Stimulated activated naive CD8-positive, alpha-beta T cell treated with anti-CD3 and anti-CD28 coated beads, Interleukin-15, Interleukin-2, amounts not matched to agents 100 ng/mL and 50 ng/mL, for 24 hours (primary cell): ENCODE data around the gene MRPS11.
"Not testable (repeated sequence)": the region's sequence is repeated elsewhere in the genome, so short reads cannot be mapped to it uniquely, and the experiment has no call there.

Source experiments
- H3K27ac Mint-ChIP-seq: one replicate; pipeline ENCODE4 v1.8.0; 2021; ENCODE audit warnings: mild to moderate bottlenecking, mixed read lengths
- H3K27me3 Mint-ChIP-seq: one replicate; pipeline ENCODE4 v1.8.0; 2021; ENCODE audit warnings: mixed read lengths
- H3K36me3 Mint-ChIP-seq: one replicate; pipeline ENCODE4 v1.8.0; 2021; ENCODE audit warnings: low read depth, mixed read lengths
- H3K4me1 Mint-ChIP-seq: one replicate; pipeline ENCODE4 v1.8.0; 2021; ENCODE audit warnings: low read depth, mixed read lengths
- H3K4me3 Mint-ChIP-seq: one replicate; pipeline ENCODE4 v1.8.0; 2021; ENCODE audit warnings: mild to moderate bottlenecking, mixed read lengths
- H3K9me3 Mint-ChIP-seq: one replicate; pipeline ENCODE4 v1.8.0; 2021; ENCODE audit warnings: mixed read lengths

Gene MRPS11

DNA sequence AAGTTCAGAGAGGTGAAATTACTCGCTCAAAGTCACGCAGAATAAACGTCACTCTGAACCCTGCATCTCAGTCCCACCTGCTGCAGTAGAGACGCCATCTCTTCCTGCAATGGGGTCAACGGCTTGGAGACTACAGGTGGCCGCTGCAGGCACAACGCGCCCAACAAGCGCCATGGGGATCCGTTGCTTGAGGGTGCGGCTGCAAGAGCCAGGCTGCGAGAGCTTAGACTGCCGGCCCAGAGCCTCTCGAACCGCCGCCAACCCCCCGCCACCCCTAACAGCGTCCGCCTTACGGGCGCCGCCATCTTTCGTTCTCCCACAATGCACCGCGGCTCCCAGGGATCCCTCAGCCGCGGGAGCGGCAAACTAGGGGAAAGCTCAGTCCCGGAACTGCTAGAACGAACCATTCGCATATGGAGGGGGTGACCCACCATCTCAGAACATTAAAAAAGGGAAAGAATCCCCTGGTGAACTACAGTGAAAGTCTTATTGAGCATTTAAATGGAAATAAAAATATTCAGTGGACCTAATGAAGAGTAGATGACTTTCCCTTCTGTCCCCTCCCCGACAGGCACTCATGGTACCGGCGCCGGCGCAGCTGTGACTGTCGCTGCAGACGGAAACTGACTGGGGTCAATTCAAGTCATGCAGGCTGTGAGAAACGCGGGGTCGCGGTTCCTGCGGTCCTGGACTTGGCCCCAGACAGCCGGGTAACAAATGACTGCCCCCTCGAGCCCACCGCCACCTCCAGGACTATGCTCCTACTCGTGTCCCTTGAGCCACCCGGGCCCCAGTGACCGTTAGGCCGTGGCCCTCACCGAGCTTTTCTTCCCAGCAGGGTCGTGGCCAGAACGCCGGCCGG lies at the start of gene MRPS11, which contains the start of gene MRPL46:
Gene MRPS11 (plus strand): TSS at position 636 of the 862 bp plus-strand sequence. CDS start 10 bp downstream, at position 646.
Gene MRPL46 (minus strand): TSS at position 316 of the 862 bp plus-strand sequence. CDS start 11 bp downstream, at position 305.
- no peak within 1 kb of the TSS for H3K4me3 Mint-ChIP-seq
- peaks cover 32% of the 10 kb centered on the region for H3K4me1 Mint-ChIP-seq
- no peaks in the 10 kb centered on the region for H3K9me3 Mint-ChIP-seq
- H3K36me3 Mint-ChIP-seq, result peaks cover 38% of the 10 kb centered on the region
- H3K27me3 Mint-ChIP-seq, result no peaks in the 10 kb centered on the region
- peak within 1 kb of the TSS; percentile 100 for H3K27ac Mint-ChIP-seq

DNA sequence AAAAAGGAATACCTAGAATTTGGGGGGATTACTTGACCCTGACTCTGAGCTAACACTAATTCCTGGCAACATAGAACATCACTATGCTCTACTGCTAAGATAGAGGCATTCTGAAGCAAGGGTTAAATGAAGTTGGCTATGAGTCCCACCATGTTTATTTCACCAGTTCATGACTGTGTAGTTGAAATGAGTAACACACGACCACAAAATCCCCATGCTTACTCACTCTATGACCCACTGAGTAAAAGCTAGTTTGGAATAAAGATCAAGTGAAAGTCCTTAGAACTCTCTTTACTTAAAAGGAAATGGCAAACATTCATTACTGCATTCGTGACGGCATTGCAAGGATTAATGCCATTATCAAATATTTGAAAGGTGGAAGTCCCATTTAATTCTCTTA lies 47.7 kb upstream of the MRPS11 start:
- Mint-ChIP-seq H3K27ac (no peak overlapping the region), H3K27me3 (peaks cover 52% of the 10 kb centered on the region), H3K4me1 (peaks cover 17% of the 10 kb centered on the region), H3K9me3 (no peaks in the 10 kb centered on the region), H3K4me3 (no peak overlapping the region), H3K36me3 (no peaks in the 10 kb centered on the region)

DNA sequence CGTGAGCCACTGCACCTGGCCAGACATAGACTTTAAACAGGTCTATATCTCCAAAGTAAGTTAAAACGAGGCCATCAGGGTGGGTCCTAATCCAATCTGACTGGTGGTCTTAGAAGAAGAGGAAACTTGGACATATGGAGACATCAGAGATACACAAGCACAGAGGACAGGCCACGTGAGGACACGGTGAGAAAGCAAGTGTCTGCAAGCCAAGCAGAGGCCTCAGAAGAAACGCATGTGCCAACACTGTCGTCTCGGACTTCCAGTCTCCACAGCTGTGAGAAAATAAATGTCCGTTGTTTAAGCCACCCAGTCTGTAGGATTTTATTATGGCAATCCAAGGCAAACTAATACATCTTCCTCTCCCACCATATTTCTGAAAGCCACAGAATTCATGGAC lies 44.2 kb upstream of the MRPS11 start:
- H3K9me3 Mint-ChIP-seq, result no peaks in the 10 kb centered on the region
- no peaks in the 10 kb centered on the region for H3K36me3 Mint-ChIP-seq
- H3K4me1 Mint-ChIP-seq, result peaks cover 17% of the 10 kb centered on the region
- H3K4me3 Mint-ChIP-seq, result no peak overlapping the region
- peaks cover 55% of the 10 kb centered on the region for H3K27me3 Mint-ChIP-seq
- H3K27ac Mint-ChIP-seq, result no peak overlapping the region

GRCh38 chr15:88426304-88426703 lies 41.2 kb upstream of the MRPS11 start:
- Mint-ChIP-seq H3K9me3 (no peaks in the 10 kb centered on the region), H3K27ac (no peak overlapping the region), H3K4me3 (no peak overlapping the region), H3K27me3 (peaks cover 45% of the 10 kb centered on the region), H3K36me3 (no peaks in the 10 kb centered on the region), H3K4me1 (no peaks in the 10 kb centered on the region)

DNA sequence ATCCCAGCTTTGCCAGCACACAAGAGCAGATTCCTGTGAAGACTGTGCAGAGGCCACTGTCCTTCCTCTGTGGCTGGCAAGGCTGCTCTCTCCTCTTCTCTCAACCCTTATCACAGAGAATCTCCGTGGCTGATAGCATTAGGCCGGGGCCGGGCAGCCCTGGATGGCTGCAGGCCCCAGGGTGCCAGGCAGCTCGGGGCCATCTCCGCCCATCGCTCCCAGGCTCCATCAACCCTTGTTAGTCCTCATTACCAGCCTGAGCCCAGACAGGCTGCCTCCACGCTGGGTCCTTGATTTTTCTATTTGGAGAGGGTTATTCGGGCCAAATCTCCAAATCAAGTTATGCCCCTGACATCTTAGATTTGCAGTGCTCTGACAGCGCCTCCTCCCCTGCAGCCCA lies 39.5 kb upstream of the MRPS11 start:
- Mint-ChIP-seq H3K36me3 (no peaks in the 10 kb centered on the region), H3K9me3 (no peaks in the 10 kb centered on the region), H3K27me3 (peaks cover 38% of the 10 kb centered on the region), H3K27ac (no peak overlapping the region), H3K4me3 (no peak overlapping the region), H3K4me1 (no peaks in the 10 kb centered on the region)

DNA sequence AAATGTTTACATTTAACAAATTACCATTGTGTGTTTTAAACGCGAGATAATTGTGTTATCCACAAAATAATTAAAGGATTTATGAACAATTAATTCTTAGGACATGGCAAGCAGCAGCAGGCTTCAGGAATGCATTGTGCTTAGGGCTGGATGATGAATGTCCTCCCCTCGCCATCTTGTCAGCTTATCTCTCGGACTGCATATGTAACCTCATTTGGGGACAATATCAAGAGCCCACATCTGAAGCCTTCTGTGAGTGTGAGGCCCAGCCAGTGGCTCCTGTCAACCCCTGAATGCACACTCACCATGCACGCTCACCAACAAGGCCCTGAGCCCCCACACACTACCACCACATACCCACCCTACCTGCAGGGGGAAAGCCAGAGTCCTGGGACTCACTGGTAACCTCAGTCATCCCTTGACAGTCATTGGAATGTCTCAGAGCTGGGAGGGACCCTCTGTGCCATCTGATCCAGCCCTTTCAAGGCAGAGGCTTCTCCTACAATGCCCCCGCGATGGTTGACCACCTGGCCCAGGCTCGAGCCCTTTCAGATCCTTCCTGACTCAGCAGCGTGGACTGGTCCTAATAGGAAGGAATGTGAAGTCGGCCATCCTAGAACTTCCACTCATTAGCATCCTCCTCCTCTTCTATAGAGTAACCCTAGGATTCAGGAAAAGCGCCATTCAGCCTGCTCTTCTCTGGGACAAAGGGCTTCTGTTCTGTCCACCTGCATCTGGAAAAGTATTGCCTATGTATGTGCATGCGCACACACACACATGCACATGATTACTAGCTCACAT lies 38.5 kb upstream of the MRPS11 start:
- no peaks in the 10 kb centered on the region for H3K36me3 Mint-ChIP-seq
- no peak overlapping the region for H3K27ac Mint-ChIP-seq
- peaks cover 40% of the 10 kb centered on the region for H3K27me3 Mint-ChIP-seq
- no peaks in the 10 kb centered on the region for H3K4me1 Mint-ChIP-seq
- no peaks in the 10 kb centered on the region for H3K9me3 Mint-ChIP-seq
- H3K4me3 Mint-ChIP-seq, result no peak overlapping the region

DNA sequence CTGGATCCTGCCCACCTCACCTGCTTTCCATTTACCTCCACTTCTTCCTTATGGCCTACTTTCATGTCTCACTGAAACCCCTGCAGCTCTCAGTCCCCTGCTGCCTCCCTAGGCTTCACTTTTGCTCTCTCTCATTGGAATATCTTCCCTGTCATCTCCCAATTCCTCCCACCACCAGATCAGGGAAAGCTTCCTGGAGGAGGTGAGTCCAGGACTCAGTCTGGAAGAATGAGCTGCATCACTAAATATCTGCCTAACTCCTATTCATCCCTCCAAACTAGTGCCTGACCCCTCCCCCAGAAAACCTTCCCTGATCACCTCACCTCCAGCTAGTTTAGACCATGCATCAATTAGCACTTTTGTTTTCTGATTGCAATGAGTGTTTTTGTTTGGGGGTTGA lies 37.5 kb upstream of the MRPS11 start:
- H3K27ac Mint-ChIP-seq, result no peak overlapping the region
- H3K9me3 Mint-ChIP-seq, result no peaks in the 10 kb centered on the region
- no peaks in the 10 kb centered on the region for H3K36me3 Mint-ChIP-seq
- H3K4me1 Mint-ChIP-seq, result no peaks in the 10 kb centered on the region
- no peak overlapping the region for H3K4me3 Mint-ChIP-seq
- H3K27me3 Mint-ChIP-seq, result peaks cover 39% of the 10 kb centered on the region

- Mint-ChIP-seq H3K9me3 (no peaks in the 10 kb centered on the region), H3K36me3 (no peaks in the 10 kb centered on the region), H3K4me1 (no peaks in the 10 kb centered on the region), H3K27me3 (peaks cover 32% of the 10 kb centered on the region), H3K27ac (no peak overlapping the region), H3K4me3 (no peak overlapping the region)
Measured at GRCh38 chr15:88431441-88431840, 36.1 kb upstream of the MRPS11 start.

GRCh38 chr15:88433046-88433685 lies 34.3 kb upstream of the MRPS11 start:
- Mint-ChIP-seq H3K27me3 (peaks cover 36% of the 10 kb centered on the region), H3K36me3 (no peaks in the 10 kb centered on the region), H3K4me3 (no peak overlapping the region), H3K27ac (no peak overlapping the region), H3K9me3 (no peaks in the 10 kb centered on the region), H3K4me1 (no peaks in the 10 kb centered on the region)

DNA sequence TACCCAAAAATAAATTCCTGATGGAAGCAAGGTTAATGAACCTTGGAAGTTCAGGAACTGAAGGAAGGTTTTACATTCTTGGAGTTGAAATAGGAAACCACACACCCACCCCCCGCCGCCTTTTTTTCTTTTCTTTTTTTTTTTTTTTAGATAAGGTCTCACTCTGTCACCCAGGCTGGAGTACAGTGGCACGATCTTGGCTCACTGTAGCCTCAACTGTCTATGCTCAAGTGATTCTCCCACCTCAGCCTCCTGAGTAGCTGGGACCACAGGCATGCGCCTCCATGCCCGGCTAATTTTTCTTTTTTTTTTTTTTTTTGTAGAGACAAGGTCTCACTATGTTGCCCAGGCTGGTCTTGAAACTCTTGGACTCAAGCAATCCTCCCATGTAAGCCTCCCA lies 33.4 kb upstream of the MRPS11 start:
- H3K4me3 Mint-ChIP-seq, H3K27ac Mint-ChIP-seq, H3K4me1 Mint-ChIP-seq, H3K9me3 Mint-ChIP-seq, H3K36me3 Mint-ChIP-seq: not testable (repeated sequence)
- H3K27me3 Mint-ChIP-seq, result peaks cover 37% of the 10 kb centered on the region

DNA sequence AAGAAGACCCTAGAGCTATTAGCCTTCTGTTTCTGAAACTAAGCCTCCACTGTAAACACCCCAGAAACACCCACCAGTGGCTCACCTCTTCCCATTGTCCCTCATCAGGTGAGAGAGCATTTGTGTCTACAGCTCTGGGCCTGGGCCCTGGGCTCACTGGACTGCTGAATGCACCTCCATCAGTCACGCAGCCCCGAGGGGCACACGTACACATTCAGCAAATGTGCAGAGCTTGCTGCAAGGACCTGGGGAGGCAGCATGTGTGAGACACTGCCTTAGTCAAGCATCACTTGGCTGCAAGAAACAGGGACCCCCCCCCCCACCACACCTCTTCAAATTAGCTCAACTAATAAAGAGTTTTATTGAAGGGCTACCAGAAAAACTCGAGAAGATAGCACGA lies 29.3 kb upstream of the MRPS11 start:
- H3K9me3 Mint-ChIP-seq, result no peaks in the 10 kb centered on the region
- H3K4me3 Mint-ChIP-seq, result no peak overlapping the region
- H3K4me1 Mint-ChIP-seq, result no peaks in the 10 kb centered on the region
- H3K27ac Mint-ChIP-seq, result no peak overlapping the region
- H3K36me3 Mint-ChIP-seq, result no peaks in the 10 kb centered on the region
- H3K27me3 Mint-ChIP-seq, result peaks cover 40% of the 10 kb centered on the region

- no peak overlapping the region for H3K4me3 Mint-ChIP-seq
- no peaks in the 10 kb centered on the region for H3K36me3 Mint-ChIP-seq
- peaks cover 7% of the 10 kb centered on the region for H3K9me3 Mint-ChIP-seq
- no peaks in the 10 kb centered on the region for H3K4me1 Mint-ChIP-seq
- H3K27ac Mint-ChIP-seq, result no peak overlapping the region
- peaks cover 41% of the 10 kb centered on the region for H3K27me3 Mint-ChIP-seq
Measured at GRCh38 chr15:88440021-88440420, 27.5 kb upstream of the MRPS11 start.

DNA sequence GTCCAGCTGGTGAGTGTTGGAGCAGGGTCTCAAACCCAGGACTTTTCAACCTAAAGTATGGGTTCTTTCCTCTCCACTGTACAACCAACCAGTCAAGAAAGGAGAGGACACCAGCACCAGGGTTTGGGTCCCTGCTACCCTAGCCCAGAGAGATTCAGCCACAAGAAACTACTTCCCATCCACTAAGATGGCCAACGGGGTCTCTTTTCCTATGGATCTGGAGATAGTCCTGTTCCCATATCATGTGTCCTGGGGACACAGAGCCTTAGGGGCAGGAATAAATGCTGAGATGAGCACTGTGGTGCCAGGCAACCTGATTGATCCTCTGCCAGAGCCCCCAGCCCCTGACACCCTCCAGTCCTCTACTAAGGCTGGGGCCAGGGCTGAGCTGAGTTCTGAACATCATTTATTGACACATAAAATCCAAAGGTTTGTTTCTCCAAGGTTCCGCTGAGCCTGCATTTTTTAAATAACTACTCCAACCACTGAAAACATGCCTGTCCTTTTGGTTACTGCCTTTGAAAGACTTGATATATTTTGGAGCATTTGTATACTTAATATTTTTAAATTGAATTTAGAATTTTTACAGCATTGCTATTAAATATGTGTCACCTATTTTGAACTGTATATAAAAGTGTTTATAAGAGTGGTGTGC lies 26.3 kb upstream of the MRPS11 start:
- peaks cover 43% of the 10 kb centered on the region for H3K27me3 Mint-ChIP-seq
- H3K4me3 Mint-ChIP-seq, result no peak overlapping the region
- no peak overlapping the region for H3K27ac Mint-ChIP-seq
- H3K4me1 Mint-ChIP-seq, result no peaks in the 10 kb centered on the region
- H3K36me3 Mint-ChIP-seq, result no peaks in the 10 kb centered on the region
- peaks cover 7% of the 10 kb centered on the region for H3K9me3 Mint-ChIP-seq

DNA sequence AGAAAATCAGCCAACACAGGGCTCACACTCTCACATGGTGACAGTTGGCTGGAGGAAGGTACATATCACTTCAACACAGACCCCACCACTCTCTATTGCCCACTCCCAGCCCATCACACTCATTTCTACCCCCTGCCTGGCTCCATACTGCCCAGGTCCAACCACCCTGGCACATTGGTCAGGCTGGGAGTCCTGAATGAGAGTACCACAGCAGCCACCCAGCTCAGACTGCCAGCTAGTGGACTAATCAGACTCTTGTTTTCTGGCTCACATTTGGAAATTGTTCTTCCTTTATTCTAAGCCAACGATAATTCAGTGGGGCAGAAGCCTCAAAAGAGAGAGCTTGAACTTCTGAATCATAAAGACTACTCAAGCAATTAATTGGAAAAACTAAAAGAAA lies 20.3 kb upstream of the MRPS11 start:
- H3K9me3 Mint-ChIP-seq, result peaks cover 7% of the 10 kb centered on the region
- no peak overlapping the region for H3K27ac Mint-ChIP-seq
- H3K27me3 Mint-ChIP-seq, result peaks cover 21% of the 10 kb centered on the region
- peaks cover 4% of the 10 kb centered on the region for H3K4me1 Mint-ChIP-seq
- no peak overlapping the region for H3K4me3 Mint-ChIP-seq
- H3K36me3 Mint-ChIP-seq, result no peaks in the 10 kb centered on the region
